Endothelial cell of umbilical vein (primary cell): Measurements from ENCODE around the gene OR4C45. TPM values are rescaled to one million over a fixed set of nuclear protein-coding genes. Genes with fewer than 3 reads are reported as not detected.

Experiments
- BruUV-seq: library from RNA; stranded (reverse); fragments of 400-500 nt; replicated peaks from 2 replicates; lab custom pipeline; 2021; lab: Mats Ljungman, UMichigan
- CTCF ChIA-PET: fragments of 300-600, 350-600 bp; sonication (Branson Sonifier 250); formaldehyde crosslinking; loops from one replicate; lab custom pipeline; 2021; ENCODE audit warnings: antibody characterized with exemption, inconsistent platforms; lab: Charles Lee
- POLR2A ChIA-PET: fragments of 300-600, 350-600 bp; sonication (Branson Sonifier 250); formaldehyde crosslinking; loops from one replicate; lab custom pipeline; 2021; ENCODE audit warnings: antibody characterized with exemption, inconsistent platforms; lab: Charles Lee
- DNase-seq: peaks from one replicate; pipeline ENCODE4 v3.0.0-alpha.2; 2011; ENCODE audit warnings: low read depth, low spot score
- FAIRE-seq: peaks from 2 replicates; lab custom pipeline; 2011; peaks lifted over from hg19 to GRCh38; lab: Jason Lieb, UNC
- H2AFZ ChIP-seq: 2 replicates; pipeline ENCODE4 v1.6.0; 2012; ENCODE audit warnings: low read depth, low read length, control low read depth, inconsistent platforms
- H3K27ac ChIP-seq: 2 replicates; pipeline ENCODE4 v1.5.1; 2011; ENCODE audit warnings: low read depth, mild to moderate bottlenecking, control low read depth, low read length, moderate library complexity; ENCODE audit not compliant: insufficient read depth
- H3K27me3 ChIP-seq, 2 experiments: 2 replicates each; pipeline versions ENCODE4 v1.6.0 to v1.6.1; 2011; ENCODE audit warnings: low read length in 2 of 2, mixed read lengths in 1 of 2; ENCODE audit not compliant: control insufficient read depth in 2 of 2, insufficient read depth in 2 of 2
- H3K36me3 ChIP-seq, 2 experiments: 2 replicates in 1 of 2; 3 replicates in 1 of 2; pipeline ENCODE4 v1.5.1; 2011; ENCODE audit warnings: low read length in 2 of 2, mild to moderate bottlenecking in 1 of 2, moderate library complexity in 1 of 2; ENCODE audit not compliant: control insufficient read depth in 2 of 2, insufficient read depth in 2 of 2; ENCODE audit errors: extremely low read depth in 1 of 2
- H3K4me1 ChIP-seq: 3 replicates; pipeline ENCODE4 v1.5.1; 2011; ENCODE audit warnings: mild to moderate bottlenecking, low read length; ENCODE audit not compliant: control insufficient read depth, insufficient read depth; ENCODE audit errors: extremely low read depth
- H3K4me2 ChIP-seq: 2 replicates; pipeline ENCODE4 v1.6.1; 2011; ENCODE audit warnings: low read length, control low read depth, mixed read lengths; ENCODE audit not compliant: insufficient read depth
- H3K4me3 ChIP-seq, 3 experiments: fragments of 200-600 bp in 1 of 3; sonication (generic), shearing (Covaris generic) in 1 of 3; replicated peaks in 1 of 3; 2 replicates each; pipeline ENCODE4 v1.5.1; 2011 to 2016; ENCODE audit warnings: control low read depth in 3 of 3, low read length in 3 of 3, mild to moderate bottlenecking in 2 of 3, inconsistent platforms in 1 of 3, low read depth in 1 of 3, moderate library complexity in 1 of 3; ENCODE audit not compliant: insufficient read depth in 1 of 3
- H3K79me2 ChIP-seq: 2 replicates; pipeline ENCODE4 v1.6.0; 2012; ENCODE audit warnings: low read length, inconsistent platforms; ENCODE audit not compliant: control insufficient read depth, insufficient read depth
- H3K9ac ChIP-seq: replicated peaks from 2 replicates; pipeline ENCODE3; 2011; ENCODE audit warnings: low read length, control low read depth; ENCODE audit not compliant: insufficient read depth; ENCODE audit errors: extremely low read depth
- H3K9me1 ChIP-seq: replicated peaks from 3 replicates; pipeline ENCODE4 v1.6.0; 2011; ENCODE audit warnings: mild to moderate bottlenecking, low read length; ENCODE audit not compliant: control insufficient read depth, insufficient read depth; ENCODE audit errors: extremely low read depth
- H3K9me3 ChIP-seq: replicated peaks from 2 replicates; pipeline ENCODE4 v1.5.1; 2012; ENCODE audit warnings: low read length, inconsistent platforms; ENCODE audit not compliant: control insufficient read depth, insufficient read depth
- H4K20me1 ChIP-seq: replicated peaks from 2 replicates; pipeline ENCODE3; 2011; ENCODE audit warnings: mild to moderate bottlenecking, low read length; ENCODE audit not compliant: control insufficient read depth, insufficient read depth; ENCODE audit errors: extremely low read depth
- CTCF ChIP-seq, 2 donors: IDR thresholded peaks; 1 replicate in 1 of 2; 2 replicates in 1 of 2; pipeline ENCODE4 v1.5.1; 2011; ENCODE audit warnings: low read length in 2 of 2, mild to moderate bottlenecking in 2 of 2, moderate library complexity in 2 of 2, control low read depth in 1 of 2, inconsistent platforms in 1 of 2, low read depth in 1 of 2; ENCODE audit not compliant: insufficient read depth in 1 of 2; ENCODE audit errors: extremely low read depth in 1 of 2
- EZH2 ChIP-seq: IDR thresholded peaks from 2 replicates; pipeline ENCODE4 v1.6.1; 2012; ENCODE audit warnings: borderline replicate concordance, low read depth, mild to moderate bottlenecking, moderate library complexity, low read length, inconsistent platforms; ENCODE audit not compliant: severe bottlenecking
- FOS ChIP-seq: IDR thresholded peaks from 2 replicates; pipeline ENCODE4 v1.6.1; 2011; ENCODE audit warnings: mild to moderate bottlenecking, low read length, moderate library complexity, borderline replicate concordance; ENCODE audit not compliant: insufficient read depth
- GATA2 ChIP-seq: IDR thresholded peaks from 2 replicates; pipeline ENCODE4 v1.7.0; 2011; ENCODE audit warnings: low read depth, mild to moderate bottlenecking, moderate library complexity, mixed read lengths, low read length; ENCODE audit not compliant: insufficient read length, insufficient read depth
- JUN ChIP-seq: IDR thresholded peaks from 2 replicates; pipeline ENCODE4 v1.6.1; 2011; ENCODE audit warnings: borderline replicate concordance, low read depth; ENCODE audit not compliant: insufficient read length, insufficient read depth
- MAX ChIP-seq: IDR thresholded peaks from 2 replicates; pipeline ENCODE4 v1.6.1; 2011; ENCODE audit not compliant: insufficient read depth, insufficient read length
- MYC ChIP-seq: IDR thresholded peaks from one replicate; pipeline ENCODE4 v1.6.1; 2011; ENCODE audit warnings: mild to moderate bottlenecking, low read depth, low read length
- POLR2A ChIP-seq: IDR thresholded peaks from 2 replicates; pipeline ENCODE4 v1.6.1; 2012; ENCODE audit warnings: low read depth, mild to moderate bottlenecking, control low read depth, low read length
- POLR2AphosphoS5 ChIP-seq: IDR thresholded peaks from 2 replicates; pipeline ENCODE4 v1.6.1; 2012; ENCODE audit warnings: low read depth, mild to moderate bottlenecking, control low read depth, low read length, moderate library complexity; ENCODE audit not compliant: insufficient read depth
- dilution Hi-C: fragments of 300-500 bp; cut with MboI; formaldehyde crosslinking; loops from one replicate; pipeline ENCODE4 v1.15.0; 2019; ENCODE audit warnings: low sequenced_read_pairs; ENCODE audit not compliant: extremely low pct_ligation_motif_present
- intact Hi-C: fragments of 100-400 bp; cut with micrococcal nuclease; formaldehyde crosslinking; loops from one replicate; pipeline ENCODE4 v1.10.0; 2022
- polyA plus RNA-seq, 4 experiments: library from polyadenylated mRNA; depleted of rRNA in 3 of 4; stranded (reverse) in 3 of 4; unstranded in 1 of 4; fragments of >200 nt; gene quantifications; 2 replicates each; pipeline versions ENCODE4 v1.2.1 to v1.2.3, GENCODE V29; 2011 to 2012; ENCODE audit warnings: missing spikeins in 1 of 4
- total RNA-seq: library from RNA; stranded (reverse); gene quantifications from 2 replicates; pipeline ENCODE4 v1.2.3, GENCODE V29; 2021

Gene OR4C45
- total and polyA plus RNA-seq, 2 donors (not counting 3 experiments of a cell fraction or from before 2014, with no cell fraction given), result not detected

DNA sequence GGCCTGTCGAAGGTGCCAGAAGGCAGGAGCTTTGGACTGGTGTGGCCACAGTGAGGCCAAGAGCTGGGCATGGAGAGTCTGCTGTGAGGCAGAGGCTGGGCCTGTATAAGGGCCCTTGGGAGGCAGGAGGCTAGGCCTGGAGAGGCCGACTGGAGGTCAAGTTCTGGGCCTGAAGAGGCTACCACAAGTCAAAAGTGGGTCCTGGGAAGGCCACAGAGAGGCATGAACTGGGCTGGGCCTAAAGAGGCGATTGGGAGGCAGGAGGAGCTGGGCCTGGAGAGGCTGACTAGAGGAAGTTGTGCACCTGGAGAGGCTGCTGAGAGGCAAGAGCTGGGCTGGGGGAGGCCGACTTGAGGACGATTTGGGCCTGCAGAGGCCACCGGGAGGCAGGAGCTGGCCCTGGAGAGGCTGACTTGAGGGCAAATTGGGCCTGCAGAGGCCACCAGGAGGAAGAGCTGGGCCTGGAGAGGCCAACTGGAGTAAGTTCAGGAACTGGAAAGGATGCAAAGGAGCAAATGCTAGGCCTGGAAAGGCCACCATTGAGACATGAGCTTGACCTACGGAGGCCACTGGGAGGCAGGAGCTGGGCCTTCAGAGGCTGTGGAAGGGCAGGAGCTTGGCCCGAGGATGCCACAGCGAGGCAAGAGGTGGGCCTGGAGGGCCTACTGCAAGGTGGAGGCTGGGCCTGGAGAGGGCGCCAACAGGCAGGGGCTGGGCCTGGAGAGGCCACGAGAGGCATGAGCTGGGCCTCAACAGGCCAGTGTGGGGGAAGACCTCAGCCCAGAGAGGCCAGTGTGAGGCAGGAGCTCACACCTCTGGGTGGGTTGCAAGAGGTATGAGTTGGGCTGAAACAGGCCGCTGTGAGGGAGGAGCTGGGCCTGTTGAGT is 39.8 kb downstream of the OR4C45 start:
- Histone ChIP-seq H3K27ac (no peak overlapping the region), H3K79me2 (no peaks in the 10 kb centered on the region), H3K36me3 (no peaks in the 10 kb centered on the region), H2AFZ (no peak overlapping the region), H3K9me1 (no peaks in the 10 kb centered on the region), H3K4me1 (no peaks in the 10 kb centered on the region), H3K27me3 (no peaks in the 10 kb centered on the region), H3K9me3 (peaks cover 2% of the 10 kb centered on the region), H3K4me2 (no peak overlapping the region), H3K4me3 (no peak overlapping the region), H3K9ac (no peak overlapping the region), H4K20me1 (no peaks in the 10 kb centered on the region)
- BruUV-seq, result no TSS peak
- dilution Hi-C loops (no loop called here), intact Hi-C loops (no loop called here)
- FAIRE-seq (no peak), DNase-seq (no peak)
- CTCF ChIA-PET, result no interaction called here
- POLR2A ChIA-PET, result no interaction called here
- TF ChIP-seq CTCF (IDR thresholded peaks at IDR 0.05; ENCODE audit: extremely low read depth in 1 of 2, insufficient read depth in 1 of 2, low read depth in 1 of 2, low read length in 2 of 2), result no peak
- TF ChIP-seq FOS, result no peak
- no peak for TF ChIP-seq POLR2AphosphoS5
- TF ChIP-seq MAX, result no peak
- TF ChIP-seq JUN, result no peak
- TF ChIP-seq MYC, result no peak
- TF ChIP-seq POLR2A, result no peak
- TF ChIP-seq GATA2, result no peak
- no peak for TF ChIP-seq EZH2
